ENCODE measurements around the gene ZBTB47. TPM values are rescaled to one million over a fixed set of nuclear protein-coding genes. Genes with fewer than 3 reads are reported as not detected.

Gene ZBTB47
- total RNA-seq, 1 experiment from 2014 or later, result 8.1 TPM

- Histone ChIP-seq H2AFZ (no peak overlapping the region), H4K20me1 (ENCODE audit: insufficient read depth) (no peaks in the 10 kb centered on the region), H3K9me2 (ENCODE audit: insufficient read depth) (no peaks in the 10 kb centered on the region), H3K4me2 (no peak overlapping the region), H3K4me3 (no peak overlapping the region), H3F3A (ENCODE audit: insufficient read depth, low read depth) (no peaks in the 10 kb centered on the region), H3K36me3 (ENCODE audit: low read depth) (no peaks in the 10 kb centered on the region), H3K27me3 (ENCODE audit: insufficient read depth, low read depth) (no peaks in the 10 kb centered on the region), H3K9me3 (ENCODE audit: insufficient read depth, low read depth) (no peaks in the 10 kb centered on the region), H3K79me2 (ENCODE audit: low read depth) (no peaks in the 10 kb centered on the region), H3K4me1 (replicated peaks; ENCODE audit: insufficient read depth) (no peaks in the 10 kb centered on the region), H3K27ac (no peak overlapping the region)
- intact Hi-C loops (cut with micrococcal nuclease; ENCODE audit: unreplicated experiment), result no loop called here
- TF ChIP-seq EZH2 (IDR thresholded peaks at IDR 0.05; ENCODE audit: low read depth) (no peak), CTCF (conservative IDR thresholded peaks at IDR 0.05) (no peak)
- ChIA-PET POLR2A (ENCODE audit: unreplicated experiment) (no interaction called here), CTCF (no interaction called here)
- no peak for DNase-seq
- BruUV-seq (replicated peaks), result TSS peak; percentile 20
Measured at GRCh38 chr3:42668413-42668760, 14.9 kb downstream of the ZBTB47 start.

DNA sequence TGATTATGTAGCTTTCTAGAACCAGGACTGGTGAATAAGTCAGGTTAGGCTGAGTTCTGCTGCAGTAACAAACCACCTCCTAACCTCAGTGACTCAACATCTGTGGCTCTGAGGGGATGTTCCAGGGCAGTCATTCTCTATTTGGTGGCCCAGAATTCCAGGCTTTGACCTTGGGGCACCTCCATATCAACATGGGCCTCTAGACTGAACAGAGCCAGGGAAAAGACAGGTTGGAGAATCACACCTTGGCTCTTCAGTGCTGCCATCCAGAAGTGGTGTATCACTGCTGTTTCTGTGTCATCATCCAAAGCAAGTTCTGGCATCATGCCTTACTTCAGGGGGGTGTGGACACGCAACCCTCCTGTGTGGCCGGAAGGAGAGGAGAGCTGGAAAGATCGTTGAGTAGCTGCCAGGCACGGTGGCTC lies 15.3 kb downstream of the ZBTB47 start:
- no peak overlapping the region for H2AFZ ChIP-seq
- no peak overlapping the region for H3K27ac ChIP-seq
- no peaks in the 10 kb centered on the region for H4K20me1 ChIP-seq (ENCODE audit: insufficient read depth)
- no peak for DNase-seq
- no peaks in the 10 kb centered on the region for H3K36me3 ChIP-seq (ENCODE audit: low read depth)
- intact Hi-C loops (cut with micrococcal nuclease; ENCODE audit: unreplicated experiment), result no loop called here
- no peak overlapping the region for H3K4me2 ChIP-seq
- no peaks in the 10 kb centered on the region for H3F3A ChIP-seq (ENCODE audit: insufficient read depth, low read depth)
- ChIA-PET POLR2A (ENCODE audit: unreplicated experiment) (no interaction called here), CTCF (no interaction called here)
- H3K79me2 ChIP-seq (ENCODE audit: low read depth), result no peaks in the 10 kb centered on the region
- H3K4me1 ChIP-seq (replicated peaks; ENCODE audit: insufficient read depth), result no peaks in the 10 kb centered on the region
- no TSS peak for BruUV-seq (replicated peaks)
- no peaks in the 10 kb centered on the region for H3K27me3 ChIP-seq (ENCODE audit: insufficient read depth, low read depth)
- H3K9me2 ChIP-seq (ENCODE audit: insufficient read depth), result no peaks in the 10 kb centered on the region
- TF ChIP-seq EZH2 (IDR thresholded peaks at IDR 0.05; ENCODE audit: low read depth) (no peak), CTCF (conservative IDR thresholded peaks at IDR 0.05) (no peak)
- no peaks in the 10 kb centered on the region for H3K9me3 ChIP-seq (ENCODE audit: insufficient read depth, low read depth)
- no peak overlapping the region for H3K4me3 ChIP-seq

DNA sequence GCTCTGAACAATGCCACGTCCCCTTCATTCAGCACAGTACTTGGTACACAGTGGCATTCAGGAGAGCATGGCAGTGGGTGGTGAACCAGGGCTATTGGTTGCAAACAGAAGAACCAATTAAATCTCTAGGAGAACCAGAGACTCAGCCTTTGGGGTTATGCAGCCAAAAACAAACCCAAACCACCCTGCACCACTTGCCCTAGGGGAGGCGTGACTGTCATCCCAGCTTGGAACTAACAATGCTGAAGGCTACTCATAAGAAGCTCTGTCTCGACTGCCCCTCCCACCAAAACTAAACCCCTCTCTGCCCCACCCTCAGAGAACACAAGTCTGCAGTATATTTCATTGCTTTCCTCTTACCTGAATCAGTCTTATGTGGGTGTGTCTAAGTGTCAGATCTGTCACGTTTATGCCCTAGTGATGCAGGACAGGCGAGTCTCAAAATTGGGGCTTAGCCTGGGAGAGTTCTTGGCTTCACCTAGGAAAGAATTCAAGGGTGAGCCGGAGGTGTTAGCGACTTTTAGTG lies 16.6 kb downstream of the ZBTB47 start:
- TF ChIP-seq EZH2 (IDR thresholded peaks at IDR 0.05; ENCODE audit: low read depth), result no peak
- TF ChIP-seq CTCF (conservative IDR thresholded peaks at IDR 0.05), result no peak
- no peaks in the 10 kb centered on the region for H3K79me2 ChIP-seq (ENCODE audit: low read depth)
- no peak overlapping the region for H3K4me2 ChIP-seq
- BruUV-seq (replicated peaks), result no TSS peak
- H3K4me1 ChIP-seq (replicated peaks; ENCODE audit: insufficient read depth), result no peaks in the 10 kb centered on the region
- no peaks in the 10 kb centered on the region for H3K36me3 ChIP-seq (ENCODE audit: low read depth)
- intact Hi-C loops (cut with micrococcal nuclease; ENCODE audit: unreplicated experiment), result no loop called here
- H3K9me2 ChIP-seq (ENCODE audit: insufficient read depth), result no peaks in the 10 kb centered on the region
- CTCF ChIA-PET, result no interaction called here
- no peak overlapping the region for H2AFZ ChIP-seq
- no peak overlapping the region for H3K27ac ChIP-seq
- H3K4me3 ChIP-seq, result no peak overlapping the region
- H3K27me3 ChIP-seq (ENCODE audit: insufficient read depth, low read depth), result no peaks in the 10 kb centered on the region
- H4K20me1 ChIP-seq (ENCODE audit: insufficient read depth), result no peaks in the 10 kb centered on the region
- H3K9me3 ChIP-seq (ENCODE audit: insufficient read depth, low read depth), result no peaks in the 10 kb centered on the region
- POLR2A ChIA-PET (ENCODE audit: unreplicated experiment), result interaction anchor here (0.5 kb wide), 1 partner anchor 14 kb away, joined by 3 read pairs; no protein-coding TSS in a partner anchor
- H3F3A ChIP-seq (ENCODE audit: insufficient read depth, low read depth), result no peaks in the 10 kb centered on the region
- DNase-seq, result no peak
